Measurements from ENCODE around the gene CLCA1.
A peak's percentile ranks its signal among the peaks of the same experiment; 100 is the strongest.

CLCA1 gene

DNA sequence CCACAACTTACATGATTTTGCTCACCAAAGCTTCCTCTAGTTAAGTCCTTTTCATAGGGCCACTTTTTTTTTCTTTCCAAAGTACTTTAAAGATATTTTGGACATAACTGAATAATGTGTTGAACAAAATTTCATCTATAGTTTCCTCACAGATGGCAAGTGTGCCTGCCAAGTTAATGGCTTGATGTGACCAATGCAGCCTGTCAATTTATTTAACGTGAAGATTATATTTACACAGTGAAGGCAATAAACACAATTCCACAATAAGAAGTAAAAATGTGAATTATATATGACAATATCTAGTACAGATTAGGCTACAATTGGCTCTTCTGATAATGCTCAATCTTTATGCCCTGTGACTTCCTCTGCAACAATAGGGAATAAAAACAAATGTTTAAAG, 26.7 kb upstream of the CLCA1 start:
- TF ChIP-seq, protein P1, sequence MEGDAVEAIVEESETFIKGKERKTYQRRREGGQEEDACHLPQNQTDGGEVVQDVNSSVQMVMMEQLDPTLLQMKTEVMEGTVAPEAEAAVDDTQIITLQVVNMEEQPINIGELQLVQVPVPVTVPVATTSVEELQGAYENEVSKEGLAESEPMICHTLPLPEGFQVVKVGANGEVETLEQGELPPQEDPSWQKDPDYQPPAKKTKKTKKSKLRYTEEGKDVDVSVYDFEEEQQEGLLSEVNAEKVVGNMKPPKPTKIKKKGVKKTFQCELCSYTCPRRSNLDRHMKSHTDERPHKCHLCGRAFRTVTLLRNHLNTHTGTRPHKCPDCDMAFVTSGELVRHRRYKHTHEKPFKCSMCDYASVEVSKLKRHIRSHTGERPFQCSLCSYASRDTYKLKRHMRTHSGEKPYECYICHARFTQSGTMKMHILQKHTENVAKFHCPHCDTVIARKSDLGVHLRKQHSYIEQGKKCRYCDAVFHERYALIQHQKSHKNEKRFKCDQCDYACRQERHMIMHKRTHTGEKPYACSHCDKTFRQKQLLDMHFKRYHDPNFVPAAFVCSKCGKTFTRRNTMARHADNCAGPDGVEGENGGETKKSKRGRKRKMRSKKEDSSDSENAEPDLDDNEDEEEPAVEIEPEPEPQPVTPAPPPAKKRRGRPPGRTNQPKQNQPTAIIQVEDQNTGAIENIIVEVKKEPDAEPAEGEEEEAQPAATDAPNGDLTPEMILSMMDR (IDR thresholded peaks at IDR 0.05; ENCODE audit: low read depth, low read length): no peak
- H3K4me3 ChIP-seq (replicated peaks in 1 of 2; ENCODE audit: low read depth in 2 of 2, low read length in 2 of 2): no peak overlapping the region
- DNase-seq (ENCODE audit: low read depth in 2 of 2): no peak

DNA sequence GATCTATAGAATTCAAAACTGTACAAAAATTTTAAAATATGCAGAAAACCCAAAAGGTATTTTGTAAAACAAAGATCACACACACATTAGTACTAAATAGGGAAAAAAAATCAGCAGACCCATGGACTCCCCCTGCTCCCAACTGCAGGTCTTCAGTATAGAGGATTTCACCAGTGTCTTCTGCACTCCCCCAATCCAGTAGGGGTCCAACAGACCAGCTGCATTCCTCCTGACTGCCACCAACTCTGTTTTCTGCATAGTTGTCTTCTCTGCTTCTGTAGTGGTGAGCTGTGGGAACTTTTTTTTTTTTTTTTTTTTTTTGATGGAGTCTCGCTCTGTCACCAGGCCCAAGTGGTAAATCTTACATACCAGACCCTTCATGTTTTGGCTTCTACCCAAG, 22.8 kb upstream of the CLCA1 start:
- DNase-seq (ENCODE audit: low read depth in 2 of 2): no peak
- TF ChIP-seq, protein P1 (IDR thresholded peaks at IDR 0.05; ENCODE audit: low read depth, low read length): no peak
- no peak overlapping the region for H3K4me3 ChIP-seq (replicated peaks in 1 of 2; ENCODE audit: low read depth in 2 of 2, low read length in 2 of 2)

GRCh38 chr1:86447198-86447790, 21.4 kb upstream of the CLCA1 start:
- no peak overlapping the region for H3K4me3 ChIP-seq (replicated peaks in 1 of 2; ENCODE audit: low read depth in 2 of 2, low read length in 2 of 2)
- TF ChIP-seq, protein P1 (IDR thresholded peaks at IDR 0.05; ENCODE audit: low read depth, low read length): no peak
- no peak for DNase-seq (ENCODE audit: low read depth in 2 of 2)

GRCh38 chr1:86448670-86449069, 20.1 kb upstream of the CLCA1 start:
- no peak overlapping the region for H3K4me3 ChIP-seq (replicated peaks in 1 of 2; ENCODE audit: low read depth in 2 of 2, low read length in 2 of 2)
- peak; percentile 8 to 28 for DNase-seq (ENCODE audit: low read depth in 2 of 2)
- TF ChIP-seq, protein P1 (IDR thresholded peaks at IDR 0.05; ENCODE audit: low read depth, low read length): no peak

DNA sequence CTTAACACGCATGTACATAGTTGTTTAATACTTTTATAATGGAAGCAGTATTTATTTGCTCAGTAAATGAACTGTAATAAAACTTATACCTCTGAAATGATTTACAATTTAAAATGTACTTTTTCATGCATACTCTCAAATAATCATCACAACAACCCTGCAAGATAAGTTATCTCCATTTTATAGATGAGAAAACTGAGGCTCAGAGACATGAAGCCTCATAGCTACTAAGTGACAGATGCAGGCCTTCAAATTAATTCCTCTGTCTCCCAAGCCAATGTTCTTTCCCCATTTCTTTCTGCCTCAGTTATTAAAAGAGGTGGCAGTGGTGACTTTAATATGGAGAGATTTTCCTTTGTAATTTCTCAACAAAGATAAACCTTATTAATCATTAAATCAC, 19.6 kb upstream of the CLCA1 start:
- DNase-seq (ENCODE audit: low read depth in 2 of 2): no peak
- TF ChIP-seq, protein P1 (IDR thresholded peaks at IDR 0.05; ENCODE audit: low read depth, low read length): no peak
- no peak overlapping the region for H3K4me3 ChIP-seq (replicated peaks in 1 of 2; ENCODE audit: low read depth in 2 of 2, low read length in 2 of 2)

DNA sequence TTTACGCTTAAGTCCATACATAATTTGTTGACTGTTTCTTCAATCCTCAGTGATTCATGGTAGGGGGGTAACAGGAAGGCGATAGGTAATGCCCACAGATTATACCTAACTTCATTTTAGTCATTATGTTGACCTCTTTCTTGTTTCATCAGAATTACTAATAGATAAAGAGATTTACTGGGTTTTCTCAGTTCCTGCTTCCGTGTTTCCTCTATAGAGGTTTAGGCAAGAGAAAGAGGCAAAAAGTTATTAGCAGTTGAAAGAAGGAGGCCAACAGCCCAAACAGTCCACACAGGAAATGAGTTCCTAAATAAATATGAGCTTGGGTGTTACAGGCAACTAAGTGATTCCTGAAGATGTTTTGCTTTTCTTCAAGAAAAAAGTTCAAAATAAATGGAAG, 17.9 kb upstream of the CLCA1 start:
- H3K4me3 ChIP-seq (replicated peaks in 1 of 2; ENCODE audit: low read depth in 2 of 2, low read length in 2 of 2): no peak overlapping the region
- TF ChIP-seq, protein P1 (IDR thresholded peaks at IDR 0.05; ENCODE audit: low read depth, low read length): no peak
- peak in 1 of 2 donors; percentile 22 for DNase-seq (ENCODE audit: low read depth in 2 of 2)

DNA sequence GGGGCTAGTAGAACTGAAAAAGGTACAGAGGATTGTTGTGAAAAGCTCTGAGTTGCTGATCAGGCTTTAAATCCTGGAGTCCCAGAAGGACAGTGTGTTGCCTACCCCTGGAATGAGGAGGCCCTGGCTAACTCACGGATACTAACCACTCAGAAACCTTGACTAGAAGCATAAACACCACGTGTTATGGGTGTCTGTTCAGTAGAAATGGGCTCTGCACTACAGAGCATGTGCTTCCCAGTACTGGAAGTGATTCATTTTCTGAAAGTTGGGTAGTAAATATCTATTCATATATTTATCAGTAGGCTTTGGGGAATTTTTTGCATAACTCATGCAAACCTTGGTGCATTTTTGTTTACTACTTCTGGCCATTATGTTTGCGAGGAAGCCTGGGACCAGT, 15.1 kb upstream of the CLCA1 start:
- TF ChIP-seq, protein P1 (IDR thresholded peaks at IDR 0.05; ENCODE audit: low read depth, low read length): no peak
- no peak overlapping the region for H3K4me3 ChIP-seq (replicated peaks in 1 of 2; ENCODE audit: low read depth in 2 of 2, low read length in 2 of 2)
- no peak for DNase-seq (ENCODE audit: low read depth in 2 of 2)

All from cardiac fibroblast (primary cell).